HAP-1 (cell line): ENCODE measurements around the gene MPPED1.

Experiments
- DNase-seq, 2 experiments: peaks; one replicate each; pipeline ENCODE4 v3.0.0-alpha.2; 2016 to 2020; ENCODE audit warnings: low spot score in 2 of 2
- H3K27me3 ChIP-seq: fragments of 250-450 bp; sonication (Bioruptor Pico); 2 replicates; pipeline ENCODE4 v1.5.1; 2020; ENCODE audit warnings: low read depth, mild to moderate bottlenecking, moderate library complexity
- H3K36me3 ChIP-seq: fragments of 250-450 bp; sonication (Bioruptor Pico); replicated peaks from 2 replicates; pipeline ENCODE4 v1.5.1; 2020; ENCODE audit warnings: mild to moderate bottlenecking
- H3K4me1 ChIP-seq: fragments of 250-450 bp; sonication (Bioruptor Pico); 2 replicates; pipeline ENCODE4 v1.5.1; 2020; ENCODE audit warnings: mild to moderate bottlenecking
- H3K4me3 ChIP-seq: fragments of 250-450 bp; sonication (Bioruptor Pico); 2 replicates; pipeline ENCODE4 v1.5.1; 2020; ENCODE audit warnings: mild to moderate bottlenecking, moderate library complexity
- H3K9me3 ChIP-seq: fragments of 250-450 bp; sonication (Bioruptor Pico); 2 replicates; pipeline ENCODE4 v1.5.1; 2020; ENCODE audit warnings: mild to moderate bottlenecking, moderate library complexity
- in situ Hi-C: fragments of 300-500 bp; cut with MboI; formaldehyde crosslinking; loops from 3 replicates; pipeline ENCODE4 v1.14.3; 2020; ENCODE audit warnings: low sequenced_read_pairs, inconsistent platforms, mixed read lengths

Gene MPPED1

GRCh38 chr22:43481568-43482317 is 69.9 kb downstream of the MPPED1 start:
- H3K4me3 ChIP-seq = no peak overlapping the region

GRCh38 chr22:43482318-43482625 is 70.5 kb downstream of the MPPED1 start:
- in situ Hi-C loops = no loop called here
- Histone ChIP-seq H3K4me3 (no peak overlapping the region), H3K36me3 (no peaks in the 10 kb centered on the region), H3K27me3 (peaks cover 6% of the 10 kb centered on the region; the same call in 1 of the 2 replicates), H3K9me3 (no peaks in the 10 kb centered on the region), H3K4me1 (no peaks in the 10 kb centered on the region)
- DNase-seq = no peak

More at GRCh38 chr22:43481568-43482317, 69.9 kb downstream of the MPPED1 start:
- H3K4me1 ChIP-seq = no peaks in the 10 kb centered on the region
- no peaks in the 10 kb centered on the region for H3K36me3 ChIP-seq
- no peaks in the 10 kb centered on the region for H3K9me3 ChIP-seq
- in situ Hi-C loops = no loop called here
- DNase-seq = no peak
- peaks cover 2% of the 10 kb centered on the region; the same call in 1 of the 2 replicates for H3K27me3 ChIP-seq

GRCh38 chr22:43483266-43483665 is 71.5 kb downstream of the MPPED1 start:
- DNase-seq = no peak
- Histone ChIP-seq H3K36me3 (no peaks in the 10 kb centered on the region), H3K9me3 (no peaks in the 10 kb centered on the region), H3K4me3 (no peak overlapping the region), H3K4me1 (no peaks in the 10 kb centered on the region), H3K27me3 (peaks cover 6% of the 10 kb centered on the region; the same call in 1 of the 2 replicates)
- in situ Hi-C loops = no loop called here

DNA sequence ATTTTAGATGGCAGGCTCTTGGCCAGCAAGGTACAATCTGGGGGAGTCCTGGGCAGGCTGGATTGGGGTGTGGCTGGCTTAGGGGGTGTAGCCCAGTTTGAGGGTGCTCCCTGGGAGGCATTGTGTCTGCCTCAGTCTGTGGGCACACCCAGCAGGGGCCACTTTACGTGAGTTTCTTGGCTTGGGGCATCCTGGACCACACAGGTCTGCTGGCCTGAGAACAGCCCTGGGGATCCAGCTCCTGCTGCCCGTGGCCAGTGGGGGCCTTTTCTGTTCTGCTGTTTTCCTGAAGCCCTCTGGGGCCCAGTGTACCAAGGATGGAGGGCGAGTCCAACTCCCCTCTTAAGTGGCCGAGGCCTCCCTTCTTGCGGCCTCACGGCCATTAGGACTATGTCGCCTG is 71.9 kb downstream of the MPPED1 start:
- no peak for DNase-seq
- Histone ChIP-seq H3K9me3 (no peaks in the 10 kb centered on the region), H3K36me3 (no peaks in the 10 kb centered on the region), H3K4me3 (no peak overlapping the region), H3K27me3 (peaks cover 6% of the 10 kb centered on the region; the same call in 1 of the 2 replicates), H3K4me1 (no peaks in the 10 kb centered on the region)
- in situ Hi-C loops = no loop called here

GRCh38 chr22:43484227-43484626 is 72.4 kb downstream of the MPPED1 start:
- Histone ChIP-seq H3K4me1 (no peaks in the 10 kb centered on the region), H3K9me3 (no peaks in the 10 kb centered on the region), H3K4me3 (no peak overlapping the region), H3K36me3 (no peaks in the 10 kb centered on the region), H3K27me3 (peaks cover 6% of the 10 kb centered on the region; the same call in 1 of the 2 replicates)
- DNase-seq = no peak
- in situ Hi-C loops = no loop called here

- H3K27me3 ChIP-seq = peaks cover 6% of the 10 kb centered on the region; the same call in 1 of the 2 replicates
- no peak for DNase-seq
- no peaks in the 10 kb centered on the region for H3K36me3 ChIP-seq
- no peaks in the 10 kb centered on the region for H3K9me3 ChIP-seq
- in situ Hi-C loops = no loop called here
- H3K4me3 ChIP-seq = no peak overlapping the region
- no peaks in the 10 kb centered on the region for H3K4me1 ChIP-seq
Observed at GRCh38 chr22:43485502-43486089, 73.8 kb downstream of the MPPED1 start.

DNA sequence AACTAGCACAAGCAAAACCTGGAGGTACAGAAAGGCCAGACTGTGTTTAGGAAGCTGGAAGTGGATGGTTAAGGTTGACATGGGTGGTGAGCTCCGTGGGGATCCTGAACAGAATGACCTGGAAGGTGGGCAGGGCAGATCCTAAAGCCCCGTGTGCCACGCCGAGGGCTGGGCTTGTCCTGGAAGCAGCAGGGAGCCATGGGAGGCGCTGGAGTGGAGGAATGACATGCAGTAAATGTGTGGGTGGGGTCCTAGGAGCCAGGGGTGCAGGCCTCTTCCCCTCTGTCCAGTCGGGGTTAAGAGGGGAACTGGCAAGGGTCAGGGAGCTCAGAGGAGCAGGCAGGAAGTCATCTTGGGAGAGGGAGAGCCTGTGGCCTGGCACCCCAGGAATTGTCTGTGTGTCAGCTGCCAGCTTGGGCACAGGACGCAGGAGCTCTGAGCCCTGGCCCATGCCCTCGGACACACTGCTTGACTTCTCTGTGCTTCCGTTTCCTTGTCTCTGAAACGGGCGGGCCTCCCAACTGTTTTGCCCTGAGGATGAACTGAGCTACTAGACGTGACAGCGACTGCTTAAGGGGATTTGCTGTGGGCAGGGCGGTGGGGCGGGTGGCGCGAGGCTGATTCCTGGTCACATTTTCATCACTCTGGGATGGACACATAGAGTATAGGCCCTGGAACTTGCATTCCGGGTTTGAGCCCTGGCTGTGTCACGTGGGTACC is 75.7 kb downstream of the MPPED1 start:
- no peak for DNase-seq
- in situ Hi-C loops = no loop called here

DNA sequence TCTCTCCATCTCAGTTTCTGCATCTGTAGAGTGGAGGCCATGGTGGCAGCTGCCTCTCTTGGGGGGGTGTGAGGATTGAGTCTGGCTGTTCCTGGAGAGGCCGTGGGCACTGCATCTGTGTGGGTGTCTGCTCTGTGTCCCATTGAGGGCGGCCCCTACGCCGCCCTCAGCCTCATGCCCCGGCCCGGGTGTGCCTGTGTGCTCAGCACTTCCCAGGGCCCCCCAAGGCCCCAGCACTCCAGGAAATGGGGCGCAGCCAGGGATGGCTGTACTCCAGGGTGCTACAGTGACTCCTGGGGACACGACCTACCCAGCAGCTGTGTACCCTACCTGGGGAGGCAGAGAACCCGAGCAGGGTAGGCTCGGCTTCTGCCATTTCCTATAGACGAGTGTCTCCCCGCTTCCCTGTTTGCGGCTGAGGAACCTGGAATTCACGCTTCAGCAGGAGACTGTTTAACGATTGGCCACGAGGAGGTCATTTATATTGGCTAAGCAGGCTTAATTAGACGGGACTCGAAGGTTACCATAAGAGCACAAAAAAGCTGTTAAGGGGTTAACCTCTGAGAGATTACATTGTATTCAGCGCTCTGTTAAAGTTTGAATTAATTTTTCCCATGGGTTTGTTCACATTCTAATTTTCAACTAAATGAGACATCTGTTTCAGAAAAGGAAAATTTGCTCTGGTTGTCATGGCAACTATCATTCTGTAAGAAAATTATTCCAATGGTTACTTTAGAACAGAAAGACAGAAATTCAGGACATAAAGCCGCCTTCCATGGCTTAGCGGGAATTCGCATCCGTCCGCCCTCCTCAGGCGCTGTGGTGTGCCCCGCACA is 76.4 kb downstream of the MPPED1 start:
- Histone ChIP-seq H3K27me3 (peaks cover 6% of the 10 kb centered on the region; the same call in 1 of the 2 replicates), H3K9me3 (no peaks in the 10 kb centered on the region), H3K4me3 (no peak overlapping the region), H3K36me3 (no peaks in the 10 kb centered on the region), H3K4me1 (no peaks in the 10 kb centered on the region)
- DNase-seq = no peak
- in situ Hi-C loops = no loop called here

More for the DNA sequence above, 75.7 kb downstream of the MPPED1 start:
- Histone ChIP-seq H3K4me1 (no peaks in the 10 kb centered on the region), H3K9me3 (no peaks in the 10 kb centered on the region), H3K27me3 (peaks cover 6% of the 10 kb centered on the region; the same call in 1 of the 2 replicates), H3K36me3 (no peaks in the 10 kb centered on the region), H3K4me3 (no peak overlapping the region)

DNA sequence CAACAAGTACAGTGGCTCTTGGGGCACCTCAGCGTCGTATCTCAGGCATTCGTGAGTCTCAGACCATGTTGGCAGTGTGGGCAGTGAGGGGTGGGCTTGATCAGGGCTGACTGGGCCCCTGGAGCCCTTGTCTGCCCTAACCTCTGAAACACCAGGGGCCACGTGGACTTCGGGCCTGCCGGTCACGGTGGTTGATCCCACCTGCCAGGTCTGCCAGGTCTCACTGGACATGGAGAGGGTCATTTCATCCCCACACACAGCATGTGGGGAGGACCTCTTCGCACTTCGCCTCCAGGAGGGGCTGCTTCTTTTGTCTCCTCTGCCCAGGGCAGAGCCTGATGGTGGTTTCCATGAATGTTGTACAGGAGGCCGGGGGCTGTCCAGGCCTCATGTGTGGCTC is 77.1 kb downstream of the MPPED1 start:
- Histone ChIP-seq H3K4me1 (no peaks in the 10 kb centered on the region), H3K9me3 (no peaks in the 10 kb centered on the region), H3K36me3 (no peaks in the 10 kb centered on the region), H3K4me3 (no peak overlapping the region), H3K27me3 (peaks cover 6% of the 10 kb centered on the region; the same call in 1 of the 2 replicates)
- in situ Hi-C loops = no loop called here
- DNase-seq = no peak

GRCh38 chr22:43490311-43490710 is 78.5 kb downstream of the MPPED1 start:
- Histone ChIP-seq H3K4me1 (no peaks in the 10 kb centered on the region), H3K4me3 (no peak overlapping the region), H3K27me3 (peaks cover 6% of the 10 kb centered on the region; the same call in 1 of the 2 replicates), H3K36me3 (no peaks in the 10 kb centered on the region), H3K9me3 (no peaks in the 10 kb centered on the region)
- in situ Hi-C loops = no loop called here
- DNase-seq = no peak

DNA sequence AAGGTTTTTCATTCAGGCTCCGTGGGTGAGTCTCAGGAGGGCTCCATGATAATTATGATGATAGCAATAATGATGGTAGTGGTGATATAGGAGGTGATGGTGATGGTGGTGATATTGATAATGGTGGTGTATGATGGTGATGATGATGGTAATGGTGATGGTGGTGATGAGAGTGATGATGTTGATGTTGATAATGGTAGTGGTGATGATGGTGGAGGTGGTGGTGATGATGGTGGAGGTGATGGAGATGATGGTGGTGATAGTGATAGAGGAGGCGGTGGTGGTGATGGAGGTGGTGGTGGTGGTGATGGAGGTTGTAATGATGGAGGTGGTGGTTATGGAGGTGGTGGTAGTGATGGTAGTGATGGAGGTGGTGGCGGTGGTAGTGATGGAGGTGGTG is 79.4 kb downstream of the MPPED1 start:
- Histone ChIP-seq H3K9me3 (no peaks in the 10 kb centered on the region), H3K4me3 (no peak overlapping the region), H3K4me1 (no peaks in the 10 kb centered on the region), H3K36me3 (no peaks in the 10 kb centered on the region), H3K27me3 (0 out of 2 replicates have a peak, but pooled peaks cover 4% of the 10 kb centered on the region)
- no peak for DNase-seq
- in situ Hi-C loops = no loop called here

DNA sequence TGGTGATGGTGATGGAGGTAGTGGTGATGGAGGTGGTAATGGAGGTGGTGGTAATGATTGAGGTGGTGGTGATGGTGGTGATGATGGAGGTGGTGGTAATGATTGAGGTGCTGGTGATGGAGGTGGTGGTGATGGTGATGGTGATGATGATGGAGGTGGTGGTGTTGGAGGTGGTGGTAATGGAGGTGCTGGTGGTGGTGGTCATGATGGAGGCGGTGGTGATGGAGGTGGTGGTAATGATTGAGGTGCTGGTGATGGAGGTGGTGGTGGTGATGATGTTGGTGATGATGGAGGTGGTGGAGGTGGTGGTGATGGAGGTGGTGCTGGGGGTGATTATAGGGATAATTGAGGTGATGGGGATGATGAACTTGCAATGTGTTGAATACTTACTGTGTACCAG is 79.9 kb downstream of the MPPED1 start:
- DNase-seq = no peak
- H3K9me3 ChIP-seq = no peaks in the 10 kb centered on the region
- H3K27me3 ChIP-seq = 0 out of 2 replicates have a peak, but pooled peaks cover 4% of the 10 kb centered on the region
- no peaks in the 10 kb centered on the region for H3K36me3 ChIP-seq
- no peak overlapping the region for H3K4me3 ChIP-seq
- no peaks in the 10 kb centered on the region for H3K4me1 ChIP-seq
- in situ Hi-C loops = no loop called here

GRCh38 chr22:43493297-43493696 is 81.5 kb downstream of the MPPED1 start:
- no peaks in the 10 kb centered on the region for H3K36me3 ChIP-seq
- in situ Hi-C loops = no loop called here
- H3K4me3 ChIP-seq = no peak overlapping the region
- H3K9me3 ChIP-seq = no peaks in the 10 kb centered on the region
- DNase-seq = no peak
- H3K4me1 ChIP-seq = no peaks in the 10 kb centered on the region
- H3K27me3 ChIP-seq = no peaks in the 10 kb centered on the region
